Measurements from ENCODE around the gene ZNRF3.

DNA sequence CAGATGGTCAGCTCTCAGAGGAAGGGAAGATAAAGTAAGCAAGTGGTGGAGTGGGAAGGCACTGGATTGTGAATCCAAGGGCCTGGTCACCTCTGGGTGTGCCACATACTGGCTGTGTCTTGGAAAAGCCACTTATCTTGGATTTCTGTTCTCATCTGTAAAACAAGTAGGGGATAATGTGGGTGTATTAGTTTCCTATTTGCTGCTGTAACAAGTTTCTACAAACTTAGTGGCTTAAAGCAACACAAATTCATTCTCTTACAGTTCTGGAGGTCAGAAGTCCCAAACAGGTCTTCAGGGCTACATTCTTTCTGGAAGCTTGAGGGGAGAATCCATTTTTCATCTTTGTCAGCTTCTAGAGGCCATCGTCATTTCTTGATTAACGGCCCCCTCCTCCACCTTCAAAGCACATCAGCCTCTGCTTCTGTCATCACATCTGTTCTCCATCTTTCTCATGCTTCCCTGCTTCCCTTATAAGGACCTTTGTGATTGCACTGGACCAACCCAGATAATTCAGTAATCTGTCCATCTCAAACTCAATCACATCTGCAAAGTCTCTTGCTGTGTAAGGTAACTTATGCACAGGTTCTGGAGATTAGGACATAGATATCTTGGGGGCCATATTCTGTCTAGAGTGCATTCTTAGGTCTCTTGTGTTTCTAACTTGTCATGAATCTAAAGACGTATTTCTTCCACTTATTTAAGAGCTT lies 102.4 kb downstream of the ZNRF3 start:
- TF ChIP-seq, protein P1, sequence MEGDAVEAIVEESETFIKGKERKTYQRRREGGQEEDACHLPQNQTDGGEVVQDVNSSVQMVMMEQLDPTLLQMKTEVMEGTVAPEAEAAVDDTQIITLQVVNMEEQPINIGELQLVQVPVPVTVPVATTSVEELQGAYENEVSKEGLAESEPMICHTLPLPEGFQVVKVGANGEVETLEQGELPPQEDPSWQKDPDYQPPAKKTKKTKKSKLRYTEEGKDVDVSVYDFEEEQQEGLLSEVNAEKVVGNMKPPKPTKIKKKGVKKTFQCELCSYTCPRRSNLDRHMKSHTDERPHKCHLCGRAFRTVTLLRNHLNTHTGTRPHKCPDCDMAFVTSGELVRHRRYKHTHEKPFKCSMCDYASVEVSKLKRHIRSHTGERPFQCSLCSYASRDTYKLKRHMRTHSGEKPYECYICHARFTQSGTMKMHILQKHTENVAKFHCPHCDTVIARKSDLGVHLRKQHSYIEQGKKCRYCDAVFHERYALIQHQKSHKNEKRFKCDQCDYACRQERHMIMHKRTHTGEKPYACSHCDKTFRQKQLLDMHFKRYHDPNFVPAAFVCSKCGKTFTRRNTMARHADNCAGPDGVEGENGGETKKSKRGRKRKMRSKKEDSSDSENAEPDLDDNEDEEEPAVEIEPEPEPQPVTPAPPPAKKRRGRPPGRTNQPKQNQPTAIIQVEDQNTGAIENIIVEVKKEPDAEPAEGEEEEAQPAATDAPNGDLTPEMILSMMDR (IDR thresholded peaks at IDR 0.05; ENCODE audit: insufficient read depth, low read length, poor library complexity, severe bottlenecking), result no peak
- TF ChIP-seq EZH2phosphoT487 (conservative IDR thresholded peaks at IDR 0.05; ENCODE audit: low read length), result no peak

All from SU-DHL-6 (cell line).